Neural cell (in vitro differentiated cells): ENCODE results near the gene DDN. TPM values are rescaled to one million over a fixed set of nuclear protein-coding genes. Genes with fewer than 3 reads are reported as not detected.

Experiments used
- H2AFZ ChIP-seq: fragments of 200-600, 300-800 bp; sonication (generic), shearing (Covaris generic); 2 replicates; pipeline ENCODE4 v1.6.0; 2014; ENCODE audit warnings: low read depth, mild to moderate bottlenecking, antibody characterized with exemption, low read length, moderate library complexity
- H3F3A ChIP-seq: fragments of 200-600 bp; shearing (Covaris generic); 2 replicates; pipeline ENCODE4 v1.6.1; 2016; ENCODE audit warnings: mild to moderate bottlenecking, moderate library complexity, mixed read lengths, antibody characterized with exemption, low read length; ENCODE audit not compliant: insufficient read depth, poor library complexity, severe bottlenecking
- H3K27ac ChIP-seq: fragments of 200-600, 300-800 bp; sonication (generic), shearing (Covaris generic); 2 replicates; pipeline ENCODE4 v1.5.1; 2014; ENCODE audit warnings: mild to moderate bottlenecking, low read length, moderate library complexity
- H3K27me3 ChIP-seq: fragments of 300-800, 200-600 bp; sonication (generic), shearing (Covaris generic); 2 replicates; pipeline ENCODE4 v1.6.0; 2014; ENCODE audit warnings: mild to moderate bottlenecking, low read depth, low read length, moderate library complexity; ENCODE audit not compliant: insufficient read depth
- H3K36me3 ChIP-seq: fragments of 300-800, 200-600 bp; sonication (generic), shearing (Covaris generic); 2 replicates; pipeline ENCODE4 v1.5.1; 2014; ENCODE audit warnings: mild to moderate bottlenecking, antibody characterized with exemption, low read length, moderate library complexity; ENCODE audit not compliant: insufficient read depth
- H3K4me2 ChIP-seq: fragments of 300-800, 200-600 bp; sonication (generic), shearing (Covaris generic); 2 replicates; pipeline ENCODE4 v1.6.0; 2014; ENCODE audit warnings: mild to moderate bottlenecking, low read length
- H3K4me3 ChIP-seq: fragments of 300-800, 200-600 bp; sonication (generic), shearing (Covaris generic); 2 replicates; pipeline ENCODE4 v1.5.1; 2014; ENCODE audit warnings: mild to moderate bottlenecking, low read length, moderate library complexity
- H3K79me2 ChIP-seq: fragments of 200-600 bp; shearing (Covaris generic); replicated peaks from 2 replicates; pipeline ENCODE4 v1.6.0; 2014; ENCODE audit warnings: mild to moderate bottlenecking, low read length, moderate library complexity; ENCODE audit not compliant: insufficient read depth
- H3K9ac ChIP-seq: fragments of 300-800, 200-600 bp; sonication (generic), shearing (Covaris generic); 2 replicates; pipeline ENCODE4 v1.6.1; 2016; ENCODE audit warnings: mild to moderate bottlenecking, low read length, mixed read lengths
- H3K9me2 ChIP-seq: fragments of 200-600 bp; shearing (Covaris generic); 2 replicates; pipeline ENCODE4 v1.6.1; 2016; ENCODE audit warnings: mild to moderate bottlenecking, low read length, mixed read lengths; ENCODE audit not compliant: insufficient read depth
- H3K9me3 ChIP-seq: fragments of 200-600, 300-800 bp; sonication (generic), shearing (Covaris generic); 2 replicates; pipeline ENCODE4 v1.6.1; 2016; ENCODE audit warnings: mild to moderate bottlenecking, mixed run types, low read length, moderate library complexity, mixed read lengths
- H4K20me1 ChIP-seq: fragments of 200-600 bp; shearing (Covaris generic); 2 replicates; pipeline ENCODE4 v1.6.1; 2016; ENCODE audit warnings: mild to moderate bottlenecking, mixed run types; ENCODE audit not compliant: insufficient read depth
- CTCF ChIP-seq: fragments of 450-650 bp; IDR thresholded peaks from 2 replicates; pipeline ENCODE4 v1.5.1; 2014; ENCODE audit warnings: antibody characterized with exemption, mild to moderate bottlenecking, moderate library complexity; ENCODE audit not compliant: poor library complexity, severe bottlenecking
- EP300 ChIP-seq: fragments of 450-650 bp; conservative IDR thresholded peaks from 2 replicates; pipeline ENCODE4 v1.6.1; 2014; ENCODE audit warnings: antibody characterized with exemption, mild to moderate bottlenecking, moderate library complexity; ENCODE audit not compliant: poor library complexity, severe bottlenecking
- EZH2 ChIP-seq: fragments of 200-600, 300-800 bp; shearing (Covaris generic), sonication (generic); IDR thresholded peaks from 2 replicates; pipeline ENCODE4 v1.6.1; 2014; ENCODE audit warnings: antibody characterized with exemption, low read length, borderline replicate concordance, mild to moderate bottlenecking; ENCODE audit not compliant: insufficient read depth, poor library complexity, severe bottlenecking
- MXI1 ChIP-seq: fragments of 450-650 bp; conservative IDR thresholded peaks from 2 replicates; pipeline ENCODE4 v1.6.1; 2014; ENCODE audit warnings: antibody characterized with exemption, mild to moderate bottlenecking; ENCODE audit not compliant: poor library complexity, severe bottlenecking
- POLR2AphosphoS5 ChIP-seq: IDR thresholded peaks from 2 replicates; pipeline ENCODE4 v1.6.1; 2012
- RAD21 ChIP-seq: fragments of 450-650 bp; conservative IDR thresholded peaks from 2 replicates; pipeline ENCODE4 v1.6.1; 2014; ENCODE audit warnings: antibody characterized with exemption, mild to moderate bottlenecking, moderate library complexity
- REST ChIP-seq: IDR thresholded peaks from 2 replicates; pipeline ENCODE4 v1.6.1; 2012; ENCODE audit warnings: borderline replicate concordance
- SMC3 ChIP-seq: fragments of 450-650 bp; conservative IDR thresholded peaks from 2 replicates; pipeline ENCODE4 v1.6.1; 2014; ENCODE audit warnings: antibody characterized with exemption, mild to moderate bottlenecking, moderate library complexity; ENCODE audit not compliant: poor library complexity
- TAF1 ChIP-seq: IDR thresholded peaks from 2 replicates; pipeline ENCODE4 v1.6.1; 2012; ENCODE audit warnings: low read depth
- polyA plus RNA-seq: library from polyadenylated mRNA; depleted of rRNA; stranded (reverse); fragments of >200 nt; gene quantifications from 2 replicates; pipeline ENCODE4 v1.2.3, GENCODE V29; 2014

The DDN gene
- polyA plus RNA-seq, 1 donor from 2014 or later = 0.51 TPM

DNA sequence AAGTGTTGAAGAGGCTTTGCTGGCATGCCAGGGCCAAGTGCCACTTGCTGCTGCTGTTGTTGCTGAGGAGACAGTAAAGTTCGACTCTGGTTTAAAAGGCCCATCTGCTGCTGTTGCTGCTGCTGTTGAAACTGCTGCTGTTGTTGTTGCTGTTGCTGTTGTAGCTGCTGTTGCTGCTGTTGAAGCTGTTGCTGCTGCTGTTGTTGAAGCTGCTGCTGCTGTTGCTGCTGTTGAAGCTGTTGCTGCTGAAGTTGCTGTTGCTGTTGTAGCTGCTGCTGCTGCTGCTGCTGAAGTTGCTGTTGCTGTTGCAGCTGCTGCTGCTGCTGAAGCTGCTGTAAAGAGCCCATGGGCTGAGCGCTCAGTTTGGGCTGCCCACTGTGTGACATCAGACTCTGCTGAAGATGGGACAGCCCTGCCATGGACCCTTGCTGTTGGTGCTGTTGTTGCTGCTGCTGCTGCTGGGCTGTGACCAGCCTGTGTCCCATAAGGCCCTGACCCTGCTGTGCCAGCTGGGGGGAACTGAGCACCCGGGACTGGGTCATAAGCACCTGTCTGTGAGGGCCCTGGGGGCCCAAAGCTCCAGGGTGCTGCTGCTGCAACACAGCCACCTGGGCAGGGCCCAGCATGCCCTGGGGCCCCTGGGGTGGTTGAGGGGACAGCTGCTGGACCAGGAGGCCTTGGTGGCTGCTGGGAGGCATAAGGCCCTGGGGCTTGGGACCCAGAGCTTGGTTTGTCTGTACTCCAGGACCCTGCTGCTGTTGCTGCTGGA lies 33.7 kb upstream of the DDN start:
- Histone ChIP-seq H3K27ac (no peak overlapping the region), H4K20me1 (no peaks in the 10 kb centered on the region), H3F3A (no peaks in the 10 kb centered on the region)

DNA sequence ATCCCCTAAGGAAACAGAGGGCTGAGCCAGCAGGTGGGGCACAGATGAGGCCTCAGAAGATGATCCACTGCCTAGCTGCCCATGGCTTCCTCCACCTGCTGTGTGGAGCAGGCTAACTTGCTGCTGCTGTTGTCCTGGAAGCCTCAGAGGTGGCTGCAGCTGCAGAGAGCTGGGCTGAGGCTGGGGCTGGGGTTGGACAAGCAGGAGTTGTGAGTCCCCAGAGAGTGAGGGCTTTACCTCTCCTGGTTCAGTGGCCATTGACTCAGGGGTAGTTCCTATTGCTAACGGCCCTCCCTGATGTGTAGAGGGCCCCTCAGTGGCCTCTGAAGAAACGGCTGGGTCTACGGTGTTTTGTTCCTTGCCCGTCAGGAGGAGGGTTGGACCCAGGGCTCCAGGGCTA lies 33.1 kb upstream of the DDN start:
- Histone ChIP-seq H3F3A (no peaks in the 10 kb centered on the region), H3K36me3 (no peaks in the 10 kb centered on the region), H3K79me2 (no peaks in the 10 kb centered on the region), H3K4me2 (no peak overlapping the region), H3K4me3 (no peak overlapping the region), H3K9me3 (no peaks in the 10 kb centered on the region), H3K27ac (no peak overlapping the region), H3K9ac (no peak overlapping the region), H2AFZ (no peak overlapping the region), H3K27me3 (no peaks in the 10 kb centered on the region), H4K20me1 (no peaks in the 10 kb centered on the region), H3K9me2 (no peaks in the 10 kb centered on the region)
- no peak for TF ChIP-seq CTCF
- TF ChIP-seq SMC3 = no peak
- no peak for TF ChIP-seq EZH2
- TF ChIP-seq MXI1 = no peak

More for the DNA sequence above, 33.7 kb upstream of the DDN start:
- Histone ChIP-seq H3K79me2 (no peaks in the 10 kb centered on the region), H3K4me2 (no peak overlapping the region), H2AFZ (no peak overlapping the region), H3K9me2 (no peaks in the 10 kb centered on the region), H3K9ac (no peak overlapping the region), H3K27me3 (no peaks in the 10 kb centered on the region), H3K36me3 (no peaks in the 10 kb centered on the region), H3K4me3 (no peak overlapping the region), H3K9me3 (no peaks in the 10 kb centered on the region)
- no peak for TF ChIP-seq POLR2AphosphoS5
- TF ChIP-seq SMC3 = no peak
- no peak for TF ChIP-seq REST
- no peak for TF ChIP-seq MXI1
- no peak for TF ChIP-seq EP300
- no peak for TF ChIP-seq RAD21
- no peak for TF ChIP-seq EZH2
- TF ChIP-seq TAF1 = no peak
- TF ChIP-seq CTCF = no peak
